Measurements from ENCODE around the gene CACNA1E.

Gene CACNA1E

DNA sequence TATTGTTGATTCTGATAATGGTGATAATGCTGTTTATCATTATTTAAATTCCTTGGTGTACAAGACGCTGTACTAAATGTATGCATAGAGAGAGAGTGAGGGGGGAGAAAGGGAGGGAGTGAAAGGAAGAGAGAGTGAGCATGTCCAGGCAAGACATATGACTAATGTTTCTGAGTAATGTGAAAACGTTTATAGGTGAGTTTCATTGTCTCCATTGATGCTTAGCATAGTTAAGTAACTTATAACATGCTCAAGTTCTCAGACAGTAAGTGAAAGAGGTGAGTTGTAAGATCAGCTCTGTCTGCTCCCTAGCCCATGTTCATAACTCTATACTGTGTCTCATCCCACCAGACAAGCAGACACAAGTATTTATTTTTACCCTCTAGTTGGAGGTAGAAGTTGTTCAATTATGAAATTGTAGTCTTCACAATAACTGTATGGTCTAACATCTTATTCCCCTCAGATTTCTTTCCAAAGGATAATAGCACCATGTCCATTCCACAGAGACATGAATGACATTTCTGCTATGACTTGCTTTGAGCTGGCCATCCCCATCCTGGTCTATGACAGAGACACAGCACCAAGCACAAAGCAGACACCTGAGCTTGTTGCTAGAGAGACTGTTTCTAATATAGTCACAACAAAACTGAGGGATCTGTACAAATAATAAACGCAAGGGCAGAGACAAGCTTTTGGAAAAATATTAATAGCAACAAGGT, 285.1 kb downstream of the CACNA1E start:
- no peak overlapping the region for H3K4me3 ChIP-seq (ENCODE audit: low read length)
- no peaks in the 10 kb centered on the region for H3K4me1 ChIP-seq (ENCODE audit: insufficient read depth, low read length)
- no peaks in the 10 kb centered on the region for H3K36me3 ChIP-seq (ENCODE audit: insufficient read depth, low read length)
- H2AFZ ChIP-seq (ENCODE audit: low read depth, low read length), result no peak overlapping the region
- no peaks in the 10 kb centered on the region for H3K27me3 ChIP-seq (ENCODE audit: insufficient read depth, low read length)
- no peaks in the 10 kb centered on the region for H3K9me3 ChIP-seq (ENCODE audit: low read length)

DNA sequence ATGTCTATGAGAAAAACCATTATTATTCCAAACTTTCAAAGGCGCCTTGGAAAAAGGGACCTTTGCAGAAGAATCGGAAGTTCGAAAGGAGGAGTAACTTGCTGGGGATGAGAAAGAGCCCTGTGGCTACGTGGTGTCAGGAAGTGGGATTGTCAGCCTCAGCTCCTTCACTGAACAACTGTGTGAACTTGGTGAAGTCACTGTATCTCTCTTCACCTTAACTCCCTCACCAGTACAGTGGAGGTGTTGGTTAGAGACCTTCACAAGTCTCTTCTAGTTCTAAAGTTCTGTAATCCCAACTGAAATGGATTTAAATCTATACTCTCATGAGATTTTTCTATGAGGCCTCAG, 285.6 kb downstream of the CACNA1E start:
- Histone ChIP-seq H3K9me3 (ENCODE audit: low read length) (no peaks in the 10 kb centered on the region), H3K4me1 (ENCODE audit: insufficient read depth, low read length) (no peaks in the 10 kb centered on the region), H2AFZ (ENCODE audit: low read depth, low read length) (no peak overlapping the region), H3K27me3 (ENCODE audit: insufficient read depth, low read length) (no peaks in the 10 kb centered on the region), H3K4me3 (ENCODE audit: low read length) (no peak overlapping the region), H3K36me3 (ENCODE audit: insufficient read depth, low read length) (no peaks in the 10 kb centered on the region)

DNA sequence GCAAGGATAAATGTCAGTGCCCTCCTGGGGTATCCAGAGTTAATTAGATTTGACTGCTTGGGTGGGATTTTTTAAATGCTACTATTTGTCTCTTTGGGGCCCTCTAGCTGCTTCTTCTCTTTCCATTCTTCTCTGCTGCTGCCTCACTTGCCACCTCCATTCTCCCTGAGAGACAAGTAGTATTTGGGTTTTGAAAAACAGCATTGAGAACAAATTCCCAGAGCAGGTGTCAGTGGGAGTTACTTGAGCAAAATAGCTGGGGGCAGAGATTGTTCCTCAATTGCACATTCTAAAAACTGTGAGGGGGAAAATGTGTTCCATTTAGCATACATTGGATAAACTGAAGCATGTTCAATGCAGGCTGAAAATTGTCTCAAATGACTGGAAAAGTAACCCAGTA, 286.5 kb downstream of the CACNA1E start:
- Histone ChIP-seq H2AFZ (ENCODE audit: low read depth, low read length) (no peak overlapping the region), H3K4me1 (ENCODE audit: insufficient read depth, low read length) (no peaks in the 10 kb centered on the region), H3K36me3 (ENCODE audit: insufficient read depth, low read length) (no peaks in the 10 kb centered on the region), H3K27me3 (ENCODE audit: insufficient read depth, low read length) (no peaks in the 10 kb centered on the region), H3K4me3 (ENCODE audit: low read length) (no peak overlapping the region), H3K9me3 (ENCODE audit: low read length) (no peaks in the 10 kb centered on the region)

DNA sequence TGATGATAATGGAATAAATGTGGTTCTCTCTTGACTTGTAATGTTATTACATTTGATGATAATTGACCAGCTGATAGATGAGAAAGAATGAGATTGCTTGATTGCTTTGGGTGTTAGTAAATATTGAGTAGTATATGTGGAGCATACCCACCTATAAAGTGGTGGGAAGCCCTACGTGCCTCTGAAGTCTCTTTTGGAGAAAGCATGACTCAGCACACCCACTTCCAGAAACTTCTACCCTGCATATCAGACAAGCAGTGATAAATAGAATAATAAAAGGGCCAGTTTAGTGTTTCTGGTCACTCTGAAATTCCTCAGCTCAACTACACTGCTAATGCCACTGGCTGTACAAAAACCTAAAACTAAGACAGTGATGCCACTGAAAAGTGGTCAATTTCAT, 289.4 kb downstream of the CACNA1E start:
- Histone ChIP-seq H3K4me3 (ENCODE audit: low read length) (no peak overlapping the region), H2AFZ (ENCODE audit: low read depth, low read length) (no peak overlapping the region), H3K36me3 (ENCODE audit: insufficient read depth, low read length) (no peaks in the 10 kb centered on the region), H3K4me1 (ENCODE audit: insufficient read depth, low read length) (no peaks in the 10 kb centered on the region), H3K27me3 (ENCODE audit: insufficient read depth, low read length) (no peaks in the 10 kb centered on the region), H3K9me3 (ENCODE audit: low read length) (no peaks in the 10 kb centered on the region)

DNA sequence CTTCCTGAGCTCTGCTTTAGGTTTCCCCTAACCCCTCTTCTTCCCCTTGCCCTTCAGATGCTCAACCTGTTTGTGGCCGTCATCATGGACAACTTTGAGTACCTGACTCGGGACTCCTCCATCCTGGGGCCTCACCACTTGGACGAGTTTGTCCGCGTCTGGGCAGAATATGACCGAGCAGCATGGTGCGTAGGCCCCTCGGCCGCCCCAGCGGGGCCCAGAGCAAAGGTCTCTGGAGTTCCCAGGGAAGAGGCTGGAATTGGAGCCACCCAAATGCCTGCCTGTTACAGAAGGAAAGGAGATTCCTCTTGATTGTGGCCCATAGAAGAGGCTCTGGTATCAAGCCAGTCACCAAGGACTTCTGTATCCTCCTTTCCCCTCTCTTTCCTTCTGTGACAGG, 292.7 kb downstream of the CACNA1E start:
- H3K27me3 ChIP-seq (ENCODE audit: insufficient read depth, low read length), result no peaks in the 10 kb centered on the region
- no peak overlapping the region for H2AFZ ChIP-seq (ENCODE audit: low read depth, low read length)
- H3K4me3 ChIP-seq (ENCODE audit: low read length), result no peak overlapping the region
- H3K9me3 ChIP-seq (ENCODE audit: low read length), result no peaks in the 10 kb centered on the region
- no peaks in the 10 kb centered on the region for H3K36me3 ChIP-seq (ENCODE audit: insufficient read depth, low read length)
- H3K4me1 ChIP-seq (ENCODE audit: insufficient read depth, low read length), result no peaks in the 10 kb centered on the region

DNA sequence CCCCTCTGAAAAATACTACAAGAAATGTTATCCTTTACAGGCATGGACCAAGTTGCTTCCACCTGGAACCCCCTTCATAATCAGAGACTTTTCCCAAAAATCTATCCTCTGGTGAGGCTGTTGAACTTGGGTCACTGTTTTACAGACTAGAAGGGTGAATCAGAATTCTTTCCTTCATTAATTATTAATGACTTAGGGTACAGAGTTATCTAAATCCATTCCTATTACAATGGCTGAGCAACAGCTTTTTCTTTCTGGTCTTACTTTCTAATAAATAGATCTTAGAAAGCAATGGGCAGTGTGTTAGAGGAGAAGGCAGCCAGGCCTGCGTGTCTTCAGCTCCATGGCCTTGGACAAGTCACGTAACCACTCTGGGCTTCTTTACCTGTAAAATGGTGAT, 294.0 kb downstream of the CACNA1E start:
- H2AFZ ChIP-seq (ENCODE audit: low read depth, low read length), result no peak overlapping the region
- H3K4me1 ChIP-seq (ENCODE audit: insufficient read depth, low read length), result no peaks in the 10 kb centered on the region
- no peaks in the 10 kb centered on the region for H3K27me3 ChIP-seq (ENCODE audit: insufficient read depth, low read length)
- no peak overlapping the region for H3K4me3 ChIP-seq (ENCODE audit: low read length)
- H3K9me3 ChIP-seq (ENCODE audit: low read length), result no peaks in the 10 kb centered on the region
- no peaks in the 10 kb centered on the region for H3K36me3 ChIP-seq (ENCODE audit: insufficient read depth, low read length)

DNA sequence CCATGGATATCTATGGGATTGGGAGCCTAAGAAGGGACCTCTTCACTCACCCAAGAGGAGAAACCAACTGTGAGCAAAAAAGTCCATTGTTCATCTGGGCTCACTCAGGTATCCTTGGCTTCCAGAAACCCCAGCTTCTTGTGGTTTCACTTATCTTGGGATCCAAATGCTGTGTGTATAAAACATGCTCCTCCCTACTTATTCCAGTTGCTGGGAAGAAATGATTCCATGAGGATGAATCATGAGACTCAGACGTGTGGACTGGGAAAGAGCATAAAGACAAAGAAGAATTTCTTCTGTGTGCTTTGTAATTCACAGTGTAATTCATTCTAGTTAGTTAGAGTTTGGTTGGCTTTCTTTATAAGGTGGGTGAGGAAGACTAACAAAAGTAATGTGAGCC, 294.5 kb downstream of the CACNA1E start:
- H3K4me1 ChIP-seq (ENCODE audit: insufficient read depth, low read length), result no peaks in the 10 kb centered on the region
- H3K27me3 ChIP-seq (ENCODE audit: insufficient read depth, low read length), result no peaks in the 10 kb centered on the region
- H2AFZ ChIP-seq (ENCODE audit: low read depth, low read length), result no peak overlapping the region
- H3K9me3 ChIP-seq (ENCODE audit: low read length), result no peaks in the 10 kb centered on the region
- H3K36me3 ChIP-seq (ENCODE audit: insufficient read depth, low read length), result no peaks in the 10 kb centered on the region
- no peak overlapping the region for H3K4me3 ChIP-seq (ENCODE audit: low read length)

DNA sequence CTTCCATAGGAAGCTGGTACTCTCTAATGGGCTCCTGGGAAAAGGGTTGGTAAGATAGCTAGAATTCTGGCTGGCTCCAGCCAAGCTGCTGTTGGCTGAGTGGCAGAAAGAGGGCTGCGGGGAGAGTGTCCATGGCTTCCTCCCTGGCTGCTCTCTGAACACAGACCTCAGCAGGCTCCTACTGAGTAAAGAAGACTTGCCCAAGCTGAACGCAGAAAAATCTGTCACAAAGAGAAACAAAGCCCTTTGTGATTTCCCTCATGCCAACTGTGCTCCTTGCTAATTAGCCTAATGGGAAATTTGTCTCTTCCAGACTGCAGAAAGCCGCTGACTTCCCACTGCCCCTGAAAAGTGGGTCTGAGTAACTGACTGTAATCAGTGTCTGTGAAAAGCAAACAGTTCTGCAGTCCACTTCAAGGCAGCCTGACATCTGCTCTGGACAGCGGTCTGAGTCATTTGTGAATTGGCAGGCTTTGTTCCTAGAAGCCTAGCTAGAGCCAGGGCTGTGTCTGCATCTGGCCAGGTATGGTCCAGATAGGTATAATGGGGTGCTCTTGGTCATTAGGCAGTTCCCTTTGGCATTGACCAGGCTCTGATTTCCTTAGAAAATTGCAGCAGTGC, 295.4 kb downstream of the CACNA1E start:
- Histone ChIP-seq H3K4me3 (ENCODE audit: low read length) (no peak overlapping the region), H3K27me3 (ENCODE audit: insufficient read depth, low read length) (no peaks in the 10 kb centered on the region), H3K9me3 (ENCODE audit: low read length) (no peaks in the 10 kb centered on the region), H3K36me3 (ENCODE audit: insufficient read depth, low read length) (no peaks in the 10 kb centered on the region), H2AFZ (ENCODE audit: low read depth, low read length) (no peak overlapping the region), H3K4me1 (ENCODE audit: insufficient read depth, low read length) (no peaks in the 10 kb centered on the region)

DNA sequence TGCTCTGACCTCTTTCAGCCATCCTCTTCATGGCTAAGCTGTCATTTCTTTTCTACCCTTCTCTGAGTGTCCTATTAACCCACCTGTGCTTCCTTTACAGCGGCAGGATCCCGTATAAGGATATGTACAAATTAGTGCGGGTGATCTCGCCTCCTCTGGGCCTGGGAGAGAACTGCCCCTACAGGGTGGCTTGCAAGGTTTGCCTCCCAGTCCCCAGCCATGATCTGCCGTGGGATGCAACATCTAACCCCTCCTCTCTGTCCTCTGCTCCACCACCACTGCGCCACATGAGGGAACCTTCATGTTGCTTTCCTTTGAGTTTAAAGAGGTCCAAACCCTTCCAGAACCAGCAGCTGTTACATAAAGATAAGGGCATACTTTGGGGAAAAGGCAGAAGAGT, 296.0 kb downstream of the CACNA1E start:
- H3K4me1 ChIP-seq (ENCODE audit: insufficient read depth, low read length), result no peaks in the 10 kb centered on the region
- no peak overlapping the region for H2AFZ ChIP-seq (ENCODE audit: low read depth, low read length)
- H3K4me3 ChIP-seq (ENCODE audit: low read length), result no peak overlapping the region
- H3K9me3 ChIP-seq (ENCODE audit: low read length), result no peaks in the 10 kb centered on the region
- H3K27me3 ChIP-seq (ENCODE audit: insufficient read depth, low read length), result no peaks in the 10 kb centered on the region
- H3K36me3 ChIP-seq (ENCODE audit: insufficient read depth, low read length), result no peaks in the 10 kb centered on the region

DNA sequence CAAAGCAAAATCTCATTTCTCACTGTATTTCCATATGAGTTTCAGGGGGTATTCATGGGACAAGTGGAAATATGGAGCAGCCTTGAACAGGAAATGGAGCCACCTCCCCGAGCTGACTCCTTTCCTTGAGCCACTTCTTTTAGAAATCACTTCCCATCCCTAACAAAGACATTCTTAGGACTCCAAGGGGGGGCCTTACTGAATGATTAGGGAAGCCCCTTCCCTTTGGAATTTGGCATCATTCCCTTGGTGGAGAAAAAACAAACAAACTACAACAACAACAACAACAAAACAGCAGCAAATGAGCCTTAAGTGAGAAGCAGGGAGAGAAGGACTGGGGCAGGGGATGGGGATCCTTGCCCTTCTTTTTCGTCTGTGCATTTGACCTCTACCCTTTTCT, 299.9 kb downstream of the CACNA1E start:
- H3K9me3 ChIP-seq (ENCODE audit: low read length), result no peaks in the 10 kb centered on the region
- no peak overlapping the region for H3K4me3 ChIP-seq (ENCODE audit: low read length)
- H3K36me3 ChIP-seq (ENCODE audit: insufficient read depth, low read length), result no peaks in the 10 kb centered on the region
- H3K27me3 ChIP-seq (ENCODE audit: insufficient read depth, low read length), result no peaks in the 10 kb centered on the region
- no peak overlapping the region for H2AFZ ChIP-seq (ENCODE audit: low read depth, low read length)
- no peaks in the 10 kb centered on the region for H3K4me1 ChIP-seq (ENCODE audit: insufficient read depth, low read length)

DNA sequence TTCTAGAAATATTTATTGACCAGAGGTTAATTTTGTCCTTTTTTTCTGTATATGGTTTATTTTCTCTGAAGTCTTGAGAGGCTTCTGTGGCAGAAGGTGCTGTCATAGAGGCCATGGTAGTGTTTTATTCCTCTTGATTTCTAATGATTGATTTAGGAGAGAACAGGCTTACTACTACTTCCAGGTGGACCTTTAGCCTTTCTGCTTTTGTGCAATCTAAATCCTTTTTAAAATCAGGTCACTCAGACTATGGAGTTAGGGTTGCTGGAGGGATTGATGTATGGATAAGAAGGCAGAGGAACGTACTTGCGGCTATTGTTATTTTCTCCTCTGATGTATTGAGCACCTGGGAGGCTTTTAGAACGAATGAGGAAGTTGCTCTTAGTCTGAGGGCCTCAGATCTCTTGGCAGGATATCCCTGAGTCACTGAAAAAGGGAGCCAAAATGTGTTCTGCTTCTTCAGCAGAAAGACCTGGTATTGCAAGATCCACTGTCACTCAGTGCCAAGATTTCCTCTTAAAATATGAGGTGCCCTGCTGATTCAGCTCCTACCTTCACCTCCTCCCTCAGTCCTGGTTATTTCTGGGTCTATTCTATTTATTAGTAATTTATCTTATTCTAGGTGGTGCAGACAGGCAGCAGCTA, 300.8 kb downstream of the CACNA1E start:
- Histone ChIP-seq H3K9me3 (ENCODE audit: low read length) (no peaks in the 10 kb centered on the region), H3K36me3 (ENCODE audit: insufficient read depth, low read length) (no peaks in the 10 kb centered on the region), H3K27me3 (ENCODE audit: insufficient read depth, low read length) (no peaks in the 10 kb centered on the region), H3K4me1 (ENCODE audit: insufficient read depth, low read length) (no peaks in the 10 kb centered on the region), H2AFZ (ENCODE audit: low read depth, low read length) (no peak overlapping the region), H3K4me3 (ENCODE audit: low read length) (no peak overlapping the region)

DNA sequence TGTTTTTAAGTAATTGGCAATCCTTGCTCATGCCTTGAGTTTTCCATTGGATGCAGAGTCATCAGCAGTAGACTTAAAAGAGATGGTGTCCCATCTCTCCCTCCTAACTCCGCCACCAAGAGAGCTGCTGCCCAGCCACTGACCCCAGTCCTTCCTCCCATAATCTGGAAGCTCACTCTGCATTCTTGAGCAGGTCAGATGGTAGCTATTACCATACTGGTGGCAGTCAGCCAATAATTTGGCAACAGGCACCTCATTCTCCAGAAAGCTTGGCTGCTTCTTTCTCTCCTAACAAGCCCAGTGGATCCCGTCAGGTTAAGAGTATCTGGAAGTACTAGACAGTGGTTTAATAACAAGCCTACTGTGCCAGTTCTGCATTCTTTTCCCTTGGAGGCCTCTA, 306.1 kb downstream of the CACNA1E start:
- Histone ChIP-seq H3K9me3 (ENCODE audit: low read length) (no peaks in the 10 kb centered on the region), H3K27me3 (ENCODE audit: insufficient read depth, low read length) (no peaks in the 10 kb centered on the region), H2AFZ (ENCODE audit: low read depth, low read length) (no peak overlapping the region), H3K36me3 (ENCODE audit: insufficient read depth, low read length) (no peaks in the 10 kb centered on the region), H3K4me1 (ENCODE audit: insufficient read depth, low read length) (no peaks in the 10 kb centered on the region), H3K4me3 (ENCODE audit: low read length) (no peak overlapping the region)

DNA sequence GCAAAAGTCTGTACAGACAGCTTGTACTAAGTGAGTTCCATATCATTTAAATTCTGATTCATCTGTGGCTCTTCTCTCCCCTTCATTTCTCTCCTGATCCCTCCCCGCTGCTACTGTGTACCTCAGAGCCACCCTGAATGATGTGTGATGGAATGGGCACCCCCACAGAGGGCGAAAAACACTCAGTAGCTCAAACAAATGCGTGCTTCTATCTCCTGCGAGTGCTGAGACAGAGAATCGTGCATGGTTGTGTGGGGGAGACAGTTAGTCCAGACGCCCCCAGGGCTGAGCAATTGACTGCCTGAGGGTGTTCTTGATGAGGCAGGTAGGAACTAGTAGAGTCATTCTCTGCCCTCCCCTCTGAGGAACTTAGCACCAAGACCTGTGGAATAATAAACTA, 308.4 kb downstream of the CACNA1E start:
- no peak overlapping the region for H3K4me3 ChIP-seq (ENCODE audit: low read length)
- no peaks in the 10 kb centered on the region for H3K27me3 ChIP-seq (ENCODE audit: insufficient read depth, low read length)
- no peak overlapping the region for H2AFZ ChIP-seq (ENCODE audit: low read depth, low read length)
- no peaks in the 10 kb centered on the region for H3K9me3 ChIP-seq (ENCODE audit: low read length)
- H3K36me3 ChIP-seq (ENCODE audit: insufficient read depth, low read length), result no peaks in the 10 kb centered on the region
- H3K4me1 ChIP-seq (ENCODE audit: insufficient read depth, low read length), result no peaks in the 10 kb centered on the region

Measured in neuron (in vitro differentiated cells).